Gastroesophageal sphincter (tissue), 3 donors: ENCODE results near the gene CERS3.

Source experiments
- POLR2A ChIP-seq, 2 donors: fragments of 450-650 bp; IDR thresholded peaks; one replicate each; pipeline ENCODE4 v1.6.1; 2017; ENCODE audit warnings: antibody characterized with exemption in 2 of 2, mild to moderate bottlenecking in 2 of 2, moderate library complexity in 1 of 2
- TF ChIP-seq, protein P1 (sequence below), 4 experiments: fragments of 200-600 bp in 2 of 4; fragments of 450-650 bp in 2 of 4; sonication (generic) in 1 of 4; IDR thresholded peaks; one replicate each; pipeline ENCODE4 v1.5.1; 2017 to 2019; ENCODE audit warnings: antibody characterized with exemption in 4 of 4, mild to moderate bottlenecking in 2 of 4, moderate library complexity in 2 of 4

- TF ChIP-seq, protein P1, sequence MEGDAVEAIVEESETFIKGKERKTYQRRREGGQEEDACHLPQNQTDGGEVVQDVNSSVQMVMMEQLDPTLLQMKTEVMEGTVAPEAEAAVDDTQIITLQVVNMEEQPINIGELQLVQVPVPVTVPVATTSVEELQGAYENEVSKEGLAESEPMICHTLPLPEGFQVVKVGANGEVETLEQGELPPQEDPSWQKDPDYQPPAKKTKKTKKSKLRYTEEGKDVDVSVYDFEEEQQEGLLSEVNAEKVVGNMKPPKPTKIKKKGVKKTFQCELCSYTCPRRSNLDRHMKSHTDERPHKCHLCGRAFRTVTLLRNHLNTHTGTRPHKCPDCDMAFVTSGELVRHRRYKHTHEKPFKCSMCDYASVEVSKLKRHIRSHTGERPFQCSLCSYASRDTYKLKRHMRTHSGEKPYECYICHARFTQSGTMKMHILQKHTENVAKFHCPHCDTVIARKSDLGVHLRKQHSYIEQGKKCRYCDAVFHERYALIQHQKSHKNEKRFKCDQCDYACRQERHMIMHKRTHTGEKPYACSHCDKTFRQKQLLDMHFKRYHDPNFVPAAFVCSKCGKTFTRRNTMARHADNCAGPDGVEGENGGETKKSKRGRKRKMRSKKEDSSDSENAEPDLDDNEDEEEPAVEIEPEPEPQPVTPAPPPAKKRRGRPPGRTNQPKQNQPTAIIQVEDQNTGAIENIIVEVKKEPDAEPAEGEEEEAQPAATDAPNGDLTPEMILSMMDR (IDR thresholded peaks at IDR 0.05): no peak
- TF ChIP-seq POLR2A (IDR thresholded peaks at IDR 0.05): no peak
Observed at GRCh38 chr15:100516643-100517512, 11.9 kb downstream of the CERS3 start.
